Smooth muscle cell (in vitro differentiated cells): ENCODE data around the gene BRD3OS. TPM values are rescaled to one million over a fixed set of nuclear protein-coding genes. Genes with fewer than 3 reads are reported as not detected.

Experiments
- DNase-seq: peaks from one replicate; lab custom pipeline; 2025; ENCODE audit not compliant: unreplicated experiment; lab: John Stamatoyannopoulos, UW
- H2AFZ ChIP-seq: fragments of 200-600 bp; sonication (generic); 2 replicates; pipeline ENCODE4 v1.6.0; 2016; ENCODE audit warnings: antibody characterized with exemption, low read depth, mild to moderate bottlenecking
- H3F3A ChIP-seq: fragments of 200-600 bp; sonication (generic); 2 replicates; pipeline ENCODE4 v1.6.0; 2017; ENCODE audit warnings: antibody characterized with exemption, low read depth
- H3K27ac ChIP-seq: fragments of 200-600 bp; sonication (generic); 2 replicates; pipeline ENCODE4 v1.5.1; 2016; ENCODE audit warnings: low read depth, mild to moderate bottlenecking
- H3K27me3 ChIP-seq: fragments of 200-600 bp; sonication (generic); 2 replicates; pipeline ENCODE4 v1.6.1; 2016; ENCODE audit warnings: low read depth, mild to moderate bottlenecking
- H3K36me3 ChIP-seq: fragments of 200-600 bp; sonication (generic); 2 replicates; pipeline ENCODE4 v1.5.1; 2016; ENCODE audit warnings: low read depth
- H3K4me1 ChIP-seq: fragments of 200-600 bp; sonication (generic); 2 replicates; pipeline ENCODE4 v1.5.1; 2016; ENCODE audit warnings: low read depth
- H3K4me2 ChIP-seq: fragments of 200-600 bp; sonication (generic); 2 replicates; pipeline ENCODE4 v1.6.0; 2016; ENCODE audit warnings: mild to moderate bottlenecking
- H3K4me3 ChIP-seq: fragments of 200-600 bp; sonication (generic); 2 replicates; pipeline ENCODE4 v1.5.1; 2016; ENCODE audit warnings: mild to moderate bottlenecking
- H3K79me2 ChIP-seq: fragments of 200-600 bp; sonication (generic); 2 replicates; pipeline ENCODE4 v1.6.0; 2016; ENCODE audit warnings: low read depth, mild to moderate bottlenecking
- H3K9ac ChIP-seq: fragments of 200-600 bp; sonication (generic); 2 replicates; pipeline ENCODE4 v1.6.0; 2016; ENCODE audit warnings: low read depth
- H3K9me3 ChIP-seq: fragments of 200-600 bp; sonication (generic); replicated peaks from 2 replicates; pipeline ENCODE4 v1.5.1; 2016; ENCODE audit warnings: low read depth
- H4K20me1 ChIP-seq: fragments of 200-600 bp; sonication (generic); 2 replicates; pipeline ENCODE4 v1.6.0; 2016; ENCODE audit warnings: low read depth
- WGBS: methylation state at CpG from one replicate; pipeline ENCODE4 v1.1.7; 2016; ENCODE audit warnings: low lambda C conversion rate; 5-methylcytosine and 5-hydroxymethylcytosine counted together
- polyA plus RNA-seq: library from polyadenylated mRNA; unstranded; fragments of >200 nt; fragmentation: Nextera tagmentation; extraction: Ambion mirVana; gene quantifications from 2 replicates; pipeline ENCODE4 v1.2.1, GENCODE V29; 2016
- total RNA-seq: library from RNA; depleted of rRNA; stranded (reverse); fragments of >200 nt; gene quantifications from 2 replicates; pipeline ENCODE4 v1.2.3, GENCODE V29; 2014
- TF ChIP-seq, protein P1 (sequence below): fragments of 200-600 bp; sonication (generic); IDR thresholded peaks from 2 replicates; pipeline ENCODE4 v1.5.1; 2017; ENCODE audit warnings: borderline replicate concordance, mild to moderate bottlenecking, antibody characterized with exemption; ENCODE audit not compliant: insufficient read depth, poor library complexity, severe bottlenecking

The BRD3OS gene
- total and polyA plus RNA-seq, 2 experiments from 2014 or later = 16.0 to 16.1 TPM

DNA sequence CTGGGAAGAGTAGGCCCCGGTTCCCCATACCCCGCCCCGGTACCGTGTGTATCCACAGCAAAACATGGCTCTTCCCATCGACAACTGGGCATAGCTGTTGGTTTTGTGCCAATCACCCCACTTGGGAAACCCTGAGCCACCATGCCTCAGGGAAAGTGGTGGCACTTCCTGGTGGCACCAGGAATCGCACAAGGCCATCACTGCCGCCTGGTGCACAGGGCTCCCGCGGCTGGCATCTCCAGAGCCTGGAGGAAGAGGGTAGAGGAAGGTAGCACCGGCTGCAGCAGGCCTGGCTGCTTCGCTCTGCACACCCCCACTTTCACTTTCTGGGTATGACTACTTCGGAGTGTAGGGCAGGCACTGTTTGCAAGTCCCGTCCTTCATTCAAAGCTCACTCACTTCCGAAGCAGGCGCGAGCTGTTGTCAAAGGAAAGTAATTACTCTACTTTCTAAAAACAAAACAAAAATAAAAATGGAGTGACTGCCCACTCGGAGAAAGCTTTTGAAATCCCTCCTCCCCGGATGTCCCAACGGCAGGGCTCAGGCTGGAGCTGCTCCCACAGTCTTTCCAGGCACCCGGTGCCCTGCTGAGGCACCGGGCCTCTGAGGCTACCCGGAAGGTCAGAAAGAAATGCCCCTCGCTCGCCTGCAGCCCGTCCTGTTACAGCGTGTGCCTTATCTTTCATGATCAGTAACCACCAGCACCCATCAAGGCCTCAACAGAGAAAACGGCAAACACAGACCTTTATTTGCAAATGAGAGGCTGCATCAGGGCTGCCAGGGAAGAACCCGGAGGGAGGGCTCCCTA is 40.5 kb downstream of the BRD3OS start:
- peak overlapping the region; percentile 6 for H3K27ac ChIP-seq
- peak overlapping the region; percentile 98 for H3K4me2 ChIP-seq
- H4K20me1 ChIP-seq = peaks cover 62% of the 10 kb centered on the region
- no peak for DNase-seq
- WGBS = 46% methylated on average over 27 of the region's 28 CpGs
- peaks cover 2% of the 10 kb centered on the region for H3K27me3 ChIP-seq
- H3K36me3 ChIP-seq = no peaks in the 10 kb centered on the region
- H2AFZ ChIP-seq = no peak overlapping the region
- H3K79me2 ChIP-seq = peaks cover 62% of the 10 kb centered on the region
- TF ChIP-seq, protein P1, sequence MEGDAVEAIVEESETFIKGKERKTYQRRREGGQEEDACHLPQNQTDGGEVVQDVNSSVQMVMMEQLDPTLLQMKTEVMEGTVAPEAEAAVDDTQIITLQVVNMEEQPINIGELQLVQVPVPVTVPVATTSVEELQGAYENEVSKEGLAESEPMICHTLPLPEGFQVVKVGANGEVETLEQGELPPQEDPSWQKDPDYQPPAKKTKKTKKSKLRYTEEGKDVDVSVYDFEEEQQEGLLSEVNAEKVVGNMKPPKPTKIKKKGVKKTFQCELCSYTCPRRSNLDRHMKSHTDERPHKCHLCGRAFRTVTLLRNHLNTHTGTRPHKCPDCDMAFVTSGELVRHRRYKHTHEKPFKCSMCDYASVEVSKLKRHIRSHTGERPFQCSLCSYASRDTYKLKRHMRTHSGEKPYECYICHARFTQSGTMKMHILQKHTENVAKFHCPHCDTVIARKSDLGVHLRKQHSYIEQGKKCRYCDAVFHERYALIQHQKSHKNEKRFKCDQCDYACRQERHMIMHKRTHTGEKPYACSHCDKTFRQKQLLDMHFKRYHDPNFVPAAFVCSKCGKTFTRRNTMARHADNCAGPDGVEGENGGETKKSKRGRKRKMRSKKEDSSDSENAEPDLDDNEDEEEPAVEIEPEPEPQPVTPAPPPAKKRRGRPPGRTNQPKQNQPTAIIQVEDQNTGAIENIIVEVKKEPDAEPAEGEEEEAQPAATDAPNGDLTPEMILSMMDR = no peak
- H3K9ac ChIP-seq = no peak overlapping the region
- peak overlapping the region; percentile 89 for H3K4me3 ChIP-seq
- H3K9me3 ChIP-seq = no peaks in the 10 kb centered on the region
- H3K4me1 ChIP-seq = no peaks in the 10 kb centered on the region
- H3F3A ChIP-seq = peaks cover 8% of the 10 kb centered on the region

DNA sequence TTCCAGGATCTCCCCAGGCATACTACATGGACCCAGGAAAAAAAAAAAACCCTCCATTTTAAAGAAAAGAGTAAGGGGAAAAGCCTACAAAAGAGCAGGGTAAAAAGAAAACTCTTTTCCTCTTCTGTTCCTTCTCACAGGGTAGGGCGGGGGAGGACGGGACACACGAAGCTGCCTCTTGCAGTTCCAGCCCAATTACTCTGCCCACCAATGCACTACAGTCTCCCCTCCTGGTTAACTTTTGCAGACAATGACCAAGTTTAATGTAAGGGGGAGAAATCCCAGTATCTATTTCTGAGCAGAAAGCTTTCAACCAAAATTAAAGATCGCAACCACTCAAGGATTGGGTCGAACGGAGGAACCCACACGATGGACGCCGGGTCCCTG is 41.2 kb downstream of the BRD3OS start:
- H3K4me1 ChIP-seq = no peaks in the 10 kb centered on the region
- no peaks in the 10 kb centered on the region for H3K9me3 ChIP-seq
- H3K4me3 ChIP-seq = peak overlapping the region; percentile 89
- peak overlapping the region; percentile 6 for H3K27ac ChIP-seq
- peak overlapping the region; percentile 98 for H3K4me2 ChIP-seq
- H2AFZ ChIP-seq = no peak overlapping the region
- WGBS = under 1% methylated on average over 9 of the region's 9 CpGs
- DNase-seq = no peak
- H3K79me2 ChIP-seq = peaks cover 55% of the 10 kb centered on the region
- H4K20me1 ChIP-seq = peaks cover 55% of the 10 kb centered on the region
- H3F3A ChIP-seq = peaks cover 8% of the 10 kb centered on the region
- TF ChIP-seq, protein P1 = no peak
- no peaks in the 10 kb centered on the region for H3K36me3 ChIP-seq
- H3K9ac ChIP-seq = peak overlapping the region; percentile 80
- peaks cover 2% of the 10 kb centered on the region for H3K27me3 ChIP-seq

DNA sequence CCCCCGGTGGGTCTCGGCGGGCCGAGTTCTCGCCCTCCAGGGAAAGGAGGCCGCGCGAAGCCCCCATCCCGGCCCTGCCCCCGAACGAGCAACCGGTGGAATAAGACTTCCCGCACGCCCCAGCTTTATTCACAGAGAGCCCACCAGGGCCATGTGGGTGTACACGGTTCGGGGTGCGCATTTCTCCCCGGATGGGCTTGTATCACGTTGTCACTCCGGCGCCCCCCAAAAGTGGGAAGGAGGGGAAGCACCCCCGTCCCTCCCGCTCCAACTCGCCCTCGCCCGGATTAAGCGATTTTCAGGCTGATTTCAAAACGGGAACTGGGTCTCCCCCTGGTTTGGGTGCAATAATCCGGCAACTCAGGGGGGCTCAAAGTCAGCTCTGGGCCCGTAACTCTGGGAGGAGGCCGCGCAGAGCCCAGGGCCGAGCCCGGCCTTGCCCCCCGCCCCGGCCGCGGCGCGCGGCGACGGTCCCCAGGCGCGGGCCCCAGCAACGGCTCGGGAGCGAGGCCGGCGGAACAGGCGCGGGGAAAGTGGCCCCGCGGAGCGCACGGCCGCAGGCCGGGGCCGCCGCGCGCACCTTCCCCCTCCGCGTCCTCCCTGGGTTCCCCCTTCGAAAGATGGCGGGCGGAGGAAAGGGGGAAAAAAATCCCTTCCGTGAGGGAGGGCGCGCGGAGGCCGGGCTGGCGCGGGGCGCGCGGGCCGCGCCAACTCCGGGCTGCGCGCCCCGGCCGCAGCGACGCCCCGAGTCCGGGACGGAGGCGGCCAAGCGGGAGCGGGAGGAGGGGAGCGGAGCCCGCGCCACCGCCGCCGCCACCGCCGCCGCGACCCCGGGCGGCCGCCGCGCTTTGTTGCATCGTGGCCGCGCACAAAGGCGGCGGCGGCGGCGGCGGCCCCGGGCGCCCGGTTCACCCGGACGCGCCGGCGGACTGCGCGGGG is 41.9 kb downstream of the BRD3OS start:
- H3K4me3 ChIP-seq = peak overlapping the region; percentile 89
- no peak overlapping the region for H2AFZ ChIP-seq
- peaks cover 48% of the 10 kb centered on the region for H3K79me2 ChIP-seq
- peak overlapping the region; percentile 98 for H3K4me2 ChIP-seq
- peaks cover 8% of the 10 kb centered on the region for H3F3A ChIP-seq
- peak overlapping the region; percentile 80 for H3K9ac ChIP-seq
- no peaks in the 10 kb centered on the region for H3K9me3 ChIP-seq
- H3K27ac ChIP-seq = peak overlapping the region; percentile 6
- H4K20me1 ChIP-seq = peaks cover 48% of the 10 kb centered on the region
- DNase-seq = no peak
- TF ChIP-seq, protein P1 = no peak
- 1% methylated on average over 90 of the region's 126 CpGs for WGBS
- H3K4me1 ChIP-seq = no peaks in the 10 kb centered on the region
- no peaks in the 10 kb centered on the region for H3K36me3 ChIP-seq
- peaks cover 2% of the 10 kb centered on the region for H3K27me3 ChIP-seq
